ENCODE measurements around the gene PTCSC3. TPM values are rescaled to one million over a fixed set of nuclear protein-coding genes. Genes with fewer than 3 reads are reported as not detected.

PTCSC3 gene
- total and polyA plus RNA-seq, 2 donors from 2014 or later, result 6.4 TPM; not detected in 1

GRCh38 chr14:36099619-36100018 is 76.9 kb downstream of the PTCSC3 start:
- H3K9ac ChIP-seq (ENCODE audit: low read length in 3 of 3), result no peak overlapping the region
- no peak for TF ChIP-seq CTCF (IDR thresholded peaks at IDR 0.05; ENCODE audit: borderline replicate concordance, extremely low read depth, insufficient read depth)
- H3K4me3 ChIP-seq (ENCODE audit: low read length in 3 of 3), result no peak overlapping the region
- FAIRE-seq, result no peak
- no peak overlapping the region for H3K27ac ChIP-seq (ENCODE audit: low read depth in 2 of 2, low read length in 2 of 2)
- H3K27me3 ChIP-seq (ENCODE audit: control insufficient read depth, insufficient read depth, low read length), result no peaks in the 10 kb centered on the region
- no peak for DNase-seq
- no peaks in the 10 kb centered on the region for H3K36me3 ChIP-seq (ENCODE audit: control insufficient read depth in 2 of 3, insufficient read depth in 3 of 3, low read length in 3 of 3)
- H3K9me3 ChIP-seq (ENCODE audit: control insufficient read depth in 2 of 3, insufficient read depth in 1 of 3, low read length in 3 of 3), result no peaks in the 10 kb centered on the region
- no peaks in the 10 kb centered on the region for H3K4me1 ChIP-seq (ENCODE audit: control insufficient read depth in 2 of 3, insufficient read depth in 2 of 3, low read depth in 1 of 3, low read length in 3 of 3)
- intact Hi-C loops (cut with DNase I), result no loop called here

- H3K36me3 ChIP-seq (ENCODE audit: control insufficient read depth in 2 of 3, insufficient read depth in 3 of 3, low read length in 3 of 3), result no peaks in the 10 kb centered on the region
- no peak overlapping the region for H3K4me3 ChIP-seq (ENCODE audit: low read length in 3 of 3)
- DNase-seq (no peak), FAIRE-seq (no peak)
- intact Hi-C loops (cut with DNase I), result no loop called here
- no peaks in the 10 kb centered on the region for H3K9me3 ChIP-seq (ENCODE audit: control insufficient read depth in 2 of 3, insufficient read depth in 1 of 3, low read length in 3 of 3)
- TF ChIP-seq CTCF (IDR thresholded peaks at IDR 0.05; ENCODE audit: borderline replicate concordance, extremely low read depth, insufficient read depth), result no peak
- no peak overlapping the region for H3K9ac ChIP-seq (ENCODE audit: low read length in 3 of 3)
- peaks cover 0 to under 1% (median 0%) of the 10 kb centered on the region in 3 donors for H3K4me1 ChIP-seq (ENCODE audit: control insufficient read depth in 2 of 3, insufficient read depth in 2 of 3, low read depth in 1 of 3, low read length in 3 of 3)
- no peaks in the 10 kb centered on the region for H3K27me3 ChIP-seq (ENCODE audit: control insufficient read depth, insufficient read depth, low read length)
- no peak overlapping the region for H3K27ac ChIP-seq (ENCODE audit: low read depth in 2 of 2, low read length in 2 of 2)
Observed at GRCh38 chr14:36097356-36097755, 79.2 kb downstream of the PTCSC3 start.

DNA sequence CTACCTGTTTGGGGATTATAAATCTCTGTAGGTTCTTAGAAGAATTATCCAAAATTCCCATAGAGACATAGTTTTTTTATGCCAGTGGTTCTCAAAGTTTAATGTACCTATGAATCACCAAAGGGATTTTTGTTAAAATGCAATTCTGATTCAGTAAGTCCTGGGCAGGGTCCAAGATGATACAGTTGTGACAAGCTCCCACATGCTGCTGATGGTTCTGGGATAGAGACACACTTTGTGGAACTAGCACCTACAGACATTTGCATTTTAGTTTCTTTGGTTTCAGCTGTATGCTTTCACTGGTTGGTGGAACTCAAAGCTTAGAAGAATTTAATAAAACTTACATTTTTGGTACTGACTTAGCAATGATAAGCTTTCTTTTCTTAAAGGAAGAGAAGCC is 80.4 kb downstream of the PTCSC3 start:
- DNase-seq (no peak), FAIRE-seq (no peak)
- Histone ChIP-seq H3K9ac (ENCODE audit: low read length in 3 of 3) (no peak overlapping the region), H3K27ac (ENCODE audit: low read depth in 2 of 2, low read length in 2 of 2) (no peak overlapping the region), H3K36me3 (ENCODE audit: control insufficient read depth in 2 of 3, insufficient read depth in 3 of 3, low read length in 3 of 3) (no peaks in the 10 kb centered on the region), H3K4me1 (ENCODE audit: control insufficient read depth in 2 of 3, insufficient read depth in 2 of 3, low read depth in 1 of 3, low read length in 3 of 3) (peaks cover 0 to 13% (median 4%) of the 10 kb centered on the region in 3 donors), H3K27me3 (ENCODE audit: control insufficient read depth, insufficient read depth, low read length) (no peaks in the 10 kb centered on the region), H3K9me3 (ENCODE audit: control insufficient read depth in 2 of 3, insufficient read depth in 1 of 3, low read length in 3 of 3) (no peaks in the 10 kb centered on the region), H3K4me3 (ENCODE audit: low read length in 3 of 3) (no peak overlapping the region)
- intact Hi-C loops (cut with DNase I), result no loop called here
- no peak for TF ChIP-seq CTCF (IDR thresholded peaks at IDR 0.05; ENCODE audit: borderline replicate concordance, extremely low read depth, insufficient read depth)

GRCh38 chr14:36094963-36095362 is 81.6 kb downstream of the PTCSC3 start:
- H3K27me3 ChIP-seq (ENCODE audit: control insufficient read depth, insufficient read depth, low read length), result no peaks in the 10 kb centered on the region
- H3K27ac ChIP-seq (ENCODE audit: low read depth in 2 of 2, low read length in 2 of 2), result no peak overlapping the region
- no peaks in the 10 kb centered on the region for H3K9me3 ChIP-seq (ENCODE audit: control insufficient read depth in 2 of 3, insufficient read depth in 1 of 3, low read length in 3 of 3)
- no peaks in the 10 kb centered on the region for H3K36me3 ChIP-seq (ENCODE audit: control insufficient read depth in 2 of 3, insufficient read depth in 3 of 3, low read length in 3 of 3)
- no peak for TF ChIP-seq CTCF (IDR thresholded peaks at IDR 0.05; ENCODE audit: borderline replicate concordance, extremely low read depth, insufficient read depth)
- DNase-seq (no peak), FAIRE-seq (no peak)
- peaks cover 0 to 19% (median 4%) of the 10 kb centered on the region in 3 donors for H3K4me1 ChIP-seq (ENCODE audit: control insufficient read depth in 2 of 3, insufficient read depth in 2 of 3, low read depth in 1 of 3, low read length in 3 of 3)
- intact Hi-C loops (cut with DNase I), result no loop called here
- no peak overlapping the region for H3K9ac ChIP-seq (ENCODE audit: low read length in 3 of 3)
- no peak overlapping the region for H3K4me3 ChIP-seq (ENCODE audit: low read length in 3 of 3)

All from kidney (tissue), 14 donors.